ENCODE results near the gene TOR1AIP2. TPM values are rescaled to one million over a fixed set of nuclear protein-coding genes. Genes with fewer than 3 reads are reported as not detected.

Gene TOR1AIP2
- total and polyA plus RNA-seq, 2 of the 13 experiments (the other 11 are each of a cell fraction or from before 2014, with no cell fraction given) = 35.2 to 65.8 TPM

GRCh38 chr1:179818743-179819173, 58.8 kb downstream of the TOR1AIP2 start:
- WGBS (ENCODE audit: low lambda C conversion rate) = 44% methylated on average over 14 of the region's 14 CpGs
- Histone ChIP-seq H3K4me3 (replicated peaks in 1 of 3; ENCODE audit: insufficient read depth in 1 of 3, low read depth in 2 of 3, low read length in 3 of 3) (no peak overlapping the region), H2AFZ (ENCODE audit: low read length) (no peak overlapping the region), H3K27ac (ENCODE audit: extremely low read length, insufficient read depth, low read length) (no peak overlapping the region), H3K4me1 (ENCODE audit: insufficient read depth, low read length) (peaks cover 22% of the 10 kb centered on the region), H3K79me2 (ENCODE audit: insufficient read depth, low read length) (no peaks in the 10 kb centered on the region), H3K27me3 (ENCODE audit: control insufficient read depth in 1 of 2, insufficient read depth in 2 of 2, low read length in 2 of 2) (peaks cover 12 to 60% of the 10 kb centered on the region in 2 experiments), H3K9ac (ENCODE audit: insufficient read depth, low read depth, low read length) (no peak overlapping the region), H4K20me1 (ENCODE audit: insufficient read depth, low read length) (no peaks in the 10 kb centered on the region), H3K4me2 (ENCODE audit: low read depth, low read length) (no peak overlapping the region), H3K9me3 (ENCODE audit: low read length) (no peaks in the 10 kb centered on the region), H3K36me3 (replicated peaks in 1 of 2; ENCODE audit: control insufficient read depth in 1 of 2, insufficient read depth in 2 of 2, low read length in 2 of 2) (no peaks in the 10 kb centered on the region)
- POLR2A ChIA-PET = no interaction called here
- intact Hi-C loops (cut with micrococcal nuclease; ENCODE audit: unreplicated experiment) (no loop called here), in situ Hi-C loops (cut with HindIII; ENCODE audit: extremely low pct_ligation_motif_present, low pct_unique_long_range_greater_than_20kb) (loop anchor here (5.0 kb wide), 1 partner anchor 111 kb away; no protein-coding TSS in a partner anchor)
- no peak for DNase-seq (ENCODE audit: low spot score)
- FAIRE-seq = no peak
- BruUV-seq (replicated peaks) = no TSS peak
- no peak for ATAC-seq
- TF ChIP-seq RBFOX2 (IDR thresholded peaks at IDR 0.05; ENCODE audit: low read depth, low read length) (no peak), ISL2 (CRISPR knock-in tag; IDR thresholded peaks at IDR 0.05) (no peak), MNT (IDR thresholded peaks at IDR 0.05) (peak; percentile 34)
- CTCF ChIA-PET (ENCODE audit: low intra/inter-chr PET ratio, low total read pairs) = no interaction called here

- WGBS (ENCODE audit: low lambda C conversion rate) = 65% methylated on average over 6 of the region's 7 CpGs
These were observed 59.3 kb downstream of the TOR1AIP2 start for GRCh38 chr1:179818260-179818659.

More at GRCh38 chr1:179818260-179818659, 59.3 kb downstream of the TOR1AIP2 start:
- Histone ChIP-seq H3K27me3 (ENCODE audit: control insufficient read depth in 1 of 2, insufficient read depth in 2 of 2, low read length in 2 of 2) (peaks cover 16 to 64% of the 10 kb centered on the region in 2 experiments), H3K79me2 (ENCODE audit: insufficient read depth, low read length) (no peaks in the 10 kb centered on the region), H2AFZ (ENCODE audit: low read length) (no peak overlapping the region), H3K4me1 (ENCODE audit: insufficient read depth, low read length) (peaks cover 20% of the 10 kb centered on the region), H3K36me3 (replicated peaks in 1 of 2; ENCODE audit: control insufficient read depth in 1 of 2, insufficient read depth in 2 of 2, low read length in 2 of 2) (no peaks in the 10 kb centered on the region), H4K20me1 (ENCODE audit: insufficient read depth, low read length) (no peaks in the 10 kb centered on the region), H3K27ac (ENCODE audit: extremely low read length, insufficient read depth, low read length) (no peak overlapping the region), H3K4me2 (ENCODE audit: low read depth, low read length) (no peak overlapping the region), H3K9ac (ENCODE audit: insufficient read depth, low read depth, low read length) (no peak overlapping the region), H3K4me3 (replicated peaks in 1 of 3; ENCODE audit: insufficient read depth in 1 of 3, low read depth in 2 of 3, low read length in 3 of 3) (no peak overlapping the region), H3K9me3 (ENCODE audit: low read length) (no peaks in the 10 kb centered on the region)
- CTCF ChIA-PET (ENCODE audit: low intra/inter-chr PET ratio, low total read pairs) = no interaction called here
- TF ChIP-seq PAX8 (CRISPR knock-in tag; IDR thresholded peaks at IDR 0.05; ENCODE audit: borderline replicate concordance) (no peak), HOXA9 (CRISPR knock-in tag; IDR thresholded peaks at IDR 0.05; ENCODE audit: borderline replicate concordance) (no peak), RXRB (CRISPR knock-in tag; IDR thresholded peaks at IDR 0.05; ENCODE audit: borderline replicate concordance) (no peak), ZSCAN31 (CRISPR knock-in tag; IDR thresholded peaks at IDR 0.05; ENCODE audit: low read depth) (no peak), KLF16 (CRISPR knock-in tag; IDR thresholded peaks at IDR 0.05) (no peak)
- POLR2A ChIA-PET = no interaction called here
- in situ Hi-C loops (cut with HindIII; ENCODE audit: extremely low pct_ligation_motif_present, low pct_unique_long_range_greater_than_20kb) = loop anchor here (5.0 kb wide), 1 partner anchor 111 kb away; no protein-coding TSS in a partner anchor
- FAIRE-seq = no peak
- BruUV-seq (replicated peaks) = no TSS peak
- DNase-seq (ENCODE audit: low spot score) = no peak
- no peak for ATAC-seq
- intact Hi-C loops (cut with micrococcal nuclease; ENCODE audit: unreplicated experiment) = no loop called here

Data from HepG2 (cell line).